BJ (cell line): ENCODE results near the gene BCORL1. TPM values are rescaled to one million over a fixed set of nuclear protein-coding genes. Genes with fewer than 3 reads are reported as not detected.

ENCODE experiments used
- CTCF ChIA-PET: fragments of 350-600 bp; formaldehyde crosslinking; extraction: SDS; loops from one replicate; lab custom pipeline; 2021; ENCODE audit warnings: antibody characterized with exemption, inconsistent platforms; lab: Yijun Ruan, JAX
- POLR2A ChIA-PET: fragments of 300-600 bp; sonication (Branson Sonifier 250); formaldehyde crosslinking; extraction: SDS; loops from one replicate; lab custom pipeline; 2021; ENCODE audit warnings: antibody characterized with exemption; lab: Charles Lee
- DNase-seq: peaks from one replicate; pipeline ENCODE4 v3.0.0-alpha.2; 2011; ENCODE audit warnings: low read depth
- H3K27me3 ChIP-seq: 2 replicates; pipeline ENCODE4 v1.6.0; 2011; ENCODE audit warnings: low read length; ENCODE audit not compliant: control insufficient read depth, insufficient read depth
- H3K36me3 ChIP-seq: 2 replicates; pipeline ENCODE4 v1.5.1; 2011; ENCODE audit warnings: low read length; ENCODE audit not compliant: control insufficient read depth, insufficient read depth
- H3K4me3 ChIP-seq: 2 replicates; pipeline ENCODE4 v1.5.1; 2011; ENCODE audit warnings: low read depth, mild to moderate bottlenecking, control low read depth, low read length
- CTCF ChIP-seq: IDR thresholded peaks from 2 replicates; pipeline ENCODE4 v1.5.1; 2011; ENCODE audit warnings: low read depth, mild to moderate bottlenecking, control low read depth, inconsistent platforms, low read length, moderate library complexity; ENCODE audit not compliant: insufficient read depth
- polyA plus RNA-seq: library from polyadenylated mRNA; depleted of rRNA; stranded (reverse); fragments of >200 nt; gene quantifications from 2 replicates; pipeline ENCODE4 v1.2.3, GENCODE V29; 2011

Gene BCORL1
- polyA plus RNA-seq, 1 experiment: 1.5 TPM

GRCh38 chrX:129953881-129954280 is 28.6 kb upstream of the BCORL1 start:
- POLR2A ChIA-PET: no interaction called here
- no peak for TF ChIP-seq CTCF
- CTCF ChIA-PET: no interaction called here
- Histone ChIP-seq H3K4me3 (no peak overlapping the region), H3K36me3 (no peaks in the 10 kb centered on the region), H3K27me3 (no peaks in the 10 kb centered on the region)
- no peak for DNase-seq

GRCh38 chrX:129954804-129955203 is 27.6 kb upstream of the BCORL1 start:
- H3K27me3 ChIP-seq: no peaks in the 10 kb centered on the region
- ChIA-PET CTCF (interaction anchor here (0.6 kb wide), 1 partner anchor 241 kb away, joined by 3 read pairs; no protein-coding TSS in a partner anchor), POLR2A (no interaction called here)
- H3K4me3 ChIP-seq: no peak overlapping the region
- TF ChIP-seq CTCF: no peak
- DNase-seq: no peak
- no peaks in the 10 kb centered on the region for H3K36me3 ChIP-seq

- ChIA-PET CTCF (no interaction called here), POLR2A (no interaction called here)
- H3K36me3 ChIP-seq: no peaks in the 10 kb centered on the region
- no peak overlapping the region for H3K4me3 ChIP-seq
- H3K27me3 ChIP-seq: no peaks in the 10 kb centered on the region
- no peak for DNase-seq
- no peak for TF ChIP-seq CTCF
These were observed 26.8 kb upstream of the BCORL1 start for GRCh38 chrX:129955682-129956081.

GRCh38 chrX:129956145-129956544 is 26.3 kb upstream of the BCORL1 start:
- no peak for TF ChIP-seq CTCF
- POLR2A ChIA-PET: no interaction called here
- no peaks in the 10 kb centered on the region for H3K27me3 ChIP-seq
- H3K4me3 ChIP-seq: no peak overlapping the region
- CTCF ChIA-PET: no interaction called here
- no peaks in the 10 kb centered on the region for H3K36me3 ChIP-seq
- no peak for DNase-seq

GRCh38 chrX:129956765-129957164 is 25.7 kb upstream of the BCORL1 start:
- peak overlapping the region; percentile 18 for H3K4me3 ChIP-seq
- no peaks in the 10 kb centered on the region for H3K27me3 ChIP-seq
- no peak for TF ChIP-seq CTCF
- ChIA-PET CTCF (no interaction called here), POLR2A (no interaction called here)
- no peak for DNase-seq
- no peaks in the 10 kb centered on the region for H3K36me3 ChIP-seq
